T-cell (primary cell): Measurements from ENCODE around the gene BCR. TPM values are rescaled to one million over a fixed set of nuclear protein-coding genes. Genes with fewer than 3 reads are reported as not detected.

Source experiments
- ATAC-seq, 4 experiments: fragments of 200-7000 bp in 3 of 4; fragments of 150-1000 bp in 1 of 4; cut with Tn5 transposase; replicated peaks in 1 of 4; 1 replicate in 3 of 4; 2 replicates in 1 of 4; pipeline ENCODE4 v1.10.0; 2021; ENCODE audit warnings: moderate library complexity in 3 of 4, mild to moderate bottlenecking in 2 of 4, moderate number of reproducible peaks in 1 of 4
- CTCF ChIA-PET, 2 donors: fragments of 300-600 bp; sonication (Branson Sonifier 250); formaldehyde crosslinking; loops; one replicate each; lab custom pipeline; 2022; ENCODE audit warnings: antibody characterized with exemption in 2 of 2; lab: Charles Lee
- POLR2A ChIA-PET, 2 donors: fragments of 300-600 bp; sonication (Branson Sonifier 250); formaldehyde crosslinking; loops; one replicate each; lab custom pipeline; 2022; ENCODE audit warnings: antibody characterized with exemption in 2 of 2; lab: Charles Lee
- DNase-seq, 35 experiments: peaks; one replicate each; pipeline versions ENCODE4 v3.0.0 to v3.0.0-alpha.2; 2013 to 2023
- H3K27ac ChIP-seq: one replicate; pipeline ENCODE4 v1.5.1; 2013; ENCODE audit warnings: low read length
- H3K27me3 ChIP-seq, 2 experiments: replicated peaks in 1 of 2; 1 replicate in 1 of 2; 2 replicates in 1 of 2; pipeline versions ENCODE4 v1.6.1 to v1.7.0; 2013; ENCODE audit warnings: low read length in 1 of 2, mixed read lengths in 1 of 2; ENCODE audit not compliant: control insufficient read depth in 2 of 2, insufficient read depth in 2 of 2; ENCODE audit errors: extremely low read depth in 1 of 2
- H3K36me3 ChIP-seq, 2 donors: 1 replicate in 1 of 2; 2 replicates in 1 of 2; pipeline versions ENCODE4 v1.6.1 to v1.7.0; 2013; ENCODE audit warnings: low read length in 1 of 2; ENCODE audit not compliant: control insufficient read depth in 2 of 2, insufficient read depth in 1 of 2; ENCODE audit errors: extremely low read depth in 1 of 2
- H3K4me1 ChIP-seq, 2 experiments: 1 replicate in 1 of 2; 2 replicates in 1 of 2; pipeline versions ENCODE4 v1.6.1 to v1.7.0; 2013; ENCODE audit warnings: low read length in 2 of 2, mixed read lengths in 1 of 2; ENCODE audit not compliant: insufficient read depth in 2 of 2, control insufficient read depth in 1 of 2; ENCODE audit errors: extremely low read depth in 1 of 2
- H3K4me3 ChIP-seq, 2 donors: 1 replicate in 1 of 2; 2 replicates in 1 of 2; pipeline versions ENCODE4 v1.5.1 to v1.7.0; 2013; ENCODE audit warnings: mild to moderate bottlenecking in 2 of 2, low read length in 1 of 2, moderate library complexity in 1 of 2; ENCODE audit not compliant: control insufficient read depth in 1 of 2; ENCODE audit errors: extremely low read depth in 1 of 2
- H3K9me3 ChIP-seq: 2 replicates; pipeline ENCODE4 v1.7.0; 2013
- H3K27ac Mint-ChIP-seq, 2 donors: one replicate each; pipeline ENCODE4 v1.8.0; 2020 to 2021; ENCODE audit warnings: mild to moderate bottlenecking in 2 of 2, mixed read lengths in 2 of 2
- H3K27me3 Mint-ChIP-seq, 2 donors: one replicate each; pipeline ENCODE4 v1.8.0; 2021 to 2022; ENCODE audit warnings: mixed read lengths in 2 of 2
- H3K36me3 Mint-ChIP-seq: one replicate; pipeline ENCODE4 v1.8.0; 2021; ENCODE audit warnings: mixed read lengths
- H3K4me1 Mint-ChIP-seq, 3 donors: one replicate each; pipeline ENCODE4 v1.8.0; 2020 to 2022; ENCODE audit warnings: mixed read lengths in 3 of 3, mild to moderate bottlenecking in 1 of 3
- H3K4me3 Mint-ChIP-seq, 3 donors: one replicate each; pipeline ENCODE4 v1.8.0; 2020 to 2022; ENCODE audit warnings: mild to moderate bottlenecking in 3 of 3, mixed read lengths in 3 of 3, moderate library complexity in 3 of 3
- H3K9me3 Mint-ChIP-seq, 3 donors: one replicate each; pipeline ENCODE4 v1.8.0; 2020 to 2022; ENCODE audit warnings: mixed read lengths in 3 of 3
- WGBS: methylation state at CpG from one replicate; pipeline ENCODE4 v1.1.5; 2013; ENCODE audit warnings: missing lambda C conversion rate; ENCODE audit not compliant: insufficient coverage; 5-methylcytosine and 5-hydroxymethylcytosine counted together
- total RNA-seq, 35 experiments: library from RNA in 6 of 35; stranded (reverse) in 6 of 35; fragments of 120-200 nt in 1 of 35; gene quantifications; one replicate each; pipeline versions ENCODE4 v1.2.1 to v1.2.4 and lab custom pipeline; 2013 to 2026

The BCR gene
- total RNA-seq, 5 donors from 2014 or later (not counting 1 experiment from before 2014, with no cell fraction given), result 74.6 to 103 (median 85.5) TPM

DNA sequence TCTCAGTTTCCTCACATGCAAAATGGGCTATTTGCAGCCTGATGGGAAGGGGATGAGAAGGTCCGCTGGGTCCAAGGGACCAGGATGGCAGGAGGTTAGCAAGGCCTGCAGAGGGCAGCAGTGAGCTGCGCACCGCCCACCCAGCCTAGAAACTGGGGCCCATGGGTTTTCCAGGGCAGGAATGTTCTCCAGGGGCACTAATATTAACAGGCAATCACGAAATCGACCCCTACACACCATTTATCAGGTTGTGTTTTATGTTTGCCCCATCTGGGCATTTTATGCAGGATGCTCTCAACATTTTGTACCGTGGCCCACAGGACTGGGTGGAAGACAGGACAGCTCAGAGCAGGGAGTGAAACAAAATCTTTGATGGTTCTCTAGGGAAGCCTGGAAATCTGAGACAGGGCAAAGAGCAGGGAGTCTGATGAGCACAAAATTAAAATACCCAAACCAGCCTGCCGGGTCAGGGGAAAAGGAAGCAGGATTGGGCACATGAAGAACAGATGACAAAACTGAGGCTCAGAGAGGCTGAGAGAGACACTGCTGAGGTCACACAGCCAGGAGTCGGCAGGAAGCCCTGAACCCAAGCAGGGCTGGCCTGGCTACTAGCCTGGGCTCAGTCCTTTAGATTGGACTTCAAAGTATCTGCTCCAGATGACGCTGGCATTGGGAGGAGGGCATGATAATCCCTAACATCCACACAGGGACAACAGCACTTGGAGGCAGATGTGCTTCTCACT, 1.6 kb upstream of the BCR start:
- DNase-seq (peak in 31 of 35 experiments; percentile 23 to 83 (median 54)), ATAC-seq (peak in 1 of 4 experiments; percentile 25)
- WGBS, result 80% methylated on average over 1 of the region's 9 CpGs
- peaks cover 0 to 7% (median 0%) of the 10 kb centered on the region in 3 donors for H3K9me3 Mint-ChIP-seq
- H3K4me1 ChIP-seq, result peaks cover 16 to 79% of the 10 kb centered on the region in 2 experiments
- H3K36me3 Mint-ChIP-seq, result peaks cover 2% of the 10 kb centered on the region
- peaks cover 0 to 2% of the 10 kb centered on the region in 2 experiments for H3K27me3 ChIP-seq
- H3K27ac ChIP-seq, result peak overlapping the region; percentile 41
- POLR2A ChIA-PET, result no interaction called here
- H3K36me3 ChIP-seq, result no peaks in the 10 kb centered on the region
- peaks cover 51 to 60% (median 56%) of the 10 kb centered on the region in 3 donors for H3K4me1 Mint-ChIP-seq
- H3K4me3 ChIP-seq, result no peak overlapping the region
- H3K9me3 ChIP-seq, result no peaks in the 10 kb centered on the region
- H3K4me3 Mint-ChIP-seq, result peak overlapping the region; percentile 59 to 85 (median 84)
- H3K27ac Mint-ChIP-seq, result peak overlapping the region; percentile 77 to 78
- CTCF ChIA-PET, result interaction anchor here (0.7 to 3.2 kb wide), 12 partner anchors 34 to 125 kb away, joined by 3 to 43 read pairs (median 4); partner anchors contain the start of gene RAB36 (in 1 of the 2)
- H3K27me3 Mint-ChIP-seq, result no peaks in the 10 kb centered on the region

DNA sequence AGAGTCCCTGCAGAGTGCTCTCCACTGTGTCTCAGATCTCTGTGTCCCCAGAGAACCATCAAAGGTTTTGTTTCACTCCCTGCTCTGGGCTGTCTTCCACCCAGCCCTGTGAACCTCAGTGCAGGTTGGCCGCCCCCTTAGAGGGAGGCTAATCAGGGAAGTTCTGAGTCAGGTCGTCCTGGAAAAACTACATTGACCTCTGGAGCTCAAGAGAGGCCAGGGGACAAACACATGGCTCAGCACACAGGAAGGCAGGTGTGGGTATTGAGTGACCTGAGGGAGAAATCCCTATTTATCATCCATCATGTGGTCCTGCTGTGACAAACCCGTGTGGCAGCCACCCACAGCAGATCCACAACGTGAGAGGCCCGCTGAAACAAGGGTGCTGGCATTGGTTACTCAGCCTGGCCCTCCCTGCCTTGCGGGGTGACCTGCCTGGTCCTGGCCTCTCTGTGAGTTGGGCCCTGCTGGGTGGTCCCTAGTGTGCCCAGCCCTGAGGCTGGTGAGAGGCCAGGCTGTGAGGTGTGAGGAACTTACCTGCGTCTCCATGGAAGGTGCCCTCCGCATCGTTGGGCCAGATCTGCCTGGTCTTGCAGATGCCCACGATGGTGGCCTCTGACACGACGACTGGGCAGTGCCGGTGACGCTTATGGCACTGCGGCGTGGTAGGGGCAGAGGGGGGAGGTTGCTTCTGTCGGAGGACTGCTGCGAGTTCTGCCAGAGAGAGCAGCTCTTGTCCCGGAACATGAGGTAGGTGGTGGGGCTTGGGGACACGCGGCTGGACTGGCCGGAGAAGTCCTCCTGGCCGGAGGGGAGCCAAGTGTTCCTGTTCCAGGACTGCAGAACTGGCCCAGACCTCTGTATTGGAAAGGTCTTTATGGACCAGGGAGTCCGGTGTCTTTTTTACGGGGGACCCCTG, 669 bp upstream of the BCR start:
- H3K36me3 ChIP-seq, result no peaks in the 10 kb centered on the region
- ATAC-seq (no peak), DNase-seq (peak in 4 of 35 experiments; percentile 6 to 24 (median 12))
- no peaks in the 10 kb centered on the region for H3K9me3 ChIP-seq
- Mint-ChIP-seq H3K9me3 (peaks cover 0 to 7% (median 0%) of the 10 kb centered on the region in 3 donors), H3K4me1 (peaks cover 55 to 65% (median 62%) of the 10 kb centered on the region in 3 donors), H3K27me3 (no peaks in the 10 kb centered on the region), H3K4me3 (peak overlapping the region; percentile 75 to 85 (median 84)), H3K27ac (peak overlapping the region; percentile 78 to 81), H3K36me3 (peaks cover 2% of the 10 kb centered on the region)
- POLR2A ChIA-PET, result no interaction called here
- H3K27ac ChIP-seq, result peak overlapping the region; percentile 41
- peaks cover 19 to 84% of the 10 kb centered on the region in 2 experiments for H3K4me1 ChIP-seq
- peak overlapping the region; percentile 30 to 57 for H3K4me3 ChIP-seq
- H3K27me3 ChIP-seq, result peaks cover 0 to 2% of the 10 kb centered on the region in 2 experiments
- CTCF ChIA-PET, result interaction anchor here in 1 of 2 donors (0.7 to 3.2 kb wide), 7 partner anchors 21 to 434 kb away, joined by 3 to 43 read pairs (median 6); partner anchors contain the start of gene RAB36
- 66% methylated on average over 19 of the region's 25 CpGs for WGBS

DNA sequence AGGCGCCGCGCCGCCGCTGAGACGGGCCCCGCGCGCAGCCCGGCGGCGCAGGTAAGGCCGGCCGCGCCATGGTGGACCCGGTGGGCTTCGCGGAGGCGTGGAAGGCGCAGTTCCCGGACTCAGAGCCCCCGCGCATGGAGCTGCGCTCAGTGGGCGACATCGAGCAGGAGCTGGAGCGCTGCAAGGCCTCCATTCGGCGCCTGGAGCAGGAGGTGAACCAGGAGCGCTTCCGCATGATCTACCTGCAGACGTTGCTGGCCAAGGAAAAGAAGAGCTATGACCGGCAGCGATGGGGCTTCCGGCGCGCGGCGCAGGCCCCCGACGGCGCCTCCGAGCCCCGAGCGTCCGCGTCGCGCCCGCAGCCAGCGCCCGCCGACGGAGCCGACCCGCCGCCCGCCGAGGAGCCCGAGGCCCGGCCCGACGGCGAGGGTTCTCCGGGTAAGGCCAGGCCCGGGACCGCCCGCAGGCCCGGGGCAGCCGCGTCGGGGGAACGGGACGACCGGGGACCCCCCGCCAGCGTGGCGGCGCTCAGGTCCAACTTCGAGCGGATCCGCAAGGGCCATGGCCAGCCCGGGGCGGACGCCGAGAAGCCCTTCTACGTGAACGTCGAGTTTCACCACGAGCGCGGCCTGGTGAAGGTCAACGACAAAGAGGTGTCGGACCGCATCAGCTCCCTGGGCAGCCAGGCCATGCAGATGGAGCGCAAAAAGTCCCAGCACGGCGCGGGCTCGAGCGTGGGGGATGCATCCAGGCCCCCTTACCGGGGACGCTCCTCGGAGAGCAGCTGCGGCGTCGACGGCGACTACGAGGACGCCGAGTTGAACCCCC, 798 bp downstream of the BCR start:
- WGBS, result 4% methylated on average over 112 of the region's 112 CpGs
- Histone ChIP-seq H3K27me3 (peaks cover 0 to 2% of the 10 kb centered on the region in 2 experiments), H3K27ac (peak overlapping the region; percentile 47), H3K4me1 (peaks cover 19 to 88% of the 10 kb centered on the region in 2 experiments), H3K36me3 (no peaks in the 10 kb centered on the region), H3K9me3 (no peaks in the 10 kb centered on the region), H3K4me3 (peak overlapping the region; percentile 60 to 73)
- no peaks in the 10 kb centered on the region for H3K27me3 Mint-ChIP-seq
- ChIA-PET CTCF (interaction anchor here in 1 of 2 donors (1.0 to 2.5 kb wide), 4 partner anchors 36 to 62 kb away, joined by 3 to 6 read pairs (median 5); partner anchors contain the start of genes RAB36 and RSPH14), POLR2A (interaction anchor here (0.6 to 1.2 kb wide), 2 partner anchors 60 to 62 kb away, joined by 3 to 5 read pairs; no protein-coding TSS in a partner anchor)
- peak overlapping the region; percentile 89 to 98 (median 90) for H3K4me3 Mint-ChIP-seq
- peak overlapping the region; percentile 27 to 74 for H3K27ac Mint-ChIP-seq
- DNase-seq (peak in 12 of 35 experiments; percentile 8 to 54 (median 30)), ATAC-seq (peak; percentile 15 to 42 (median 28))
- peaks cover 65 to 71% (median 68%) of the 10 kb centered on the region in 3 donors for H3K4me1 Mint-ChIP-seq
- peaks cover 6% of the 10 kb centered on the region for H3K36me3 Mint-ChIP-seq
- peaks cover 0 to 7% (median 0%) of the 10 kb centered on the region in 3 donors for H3K9me3 Mint-ChIP-seq

DNA sequence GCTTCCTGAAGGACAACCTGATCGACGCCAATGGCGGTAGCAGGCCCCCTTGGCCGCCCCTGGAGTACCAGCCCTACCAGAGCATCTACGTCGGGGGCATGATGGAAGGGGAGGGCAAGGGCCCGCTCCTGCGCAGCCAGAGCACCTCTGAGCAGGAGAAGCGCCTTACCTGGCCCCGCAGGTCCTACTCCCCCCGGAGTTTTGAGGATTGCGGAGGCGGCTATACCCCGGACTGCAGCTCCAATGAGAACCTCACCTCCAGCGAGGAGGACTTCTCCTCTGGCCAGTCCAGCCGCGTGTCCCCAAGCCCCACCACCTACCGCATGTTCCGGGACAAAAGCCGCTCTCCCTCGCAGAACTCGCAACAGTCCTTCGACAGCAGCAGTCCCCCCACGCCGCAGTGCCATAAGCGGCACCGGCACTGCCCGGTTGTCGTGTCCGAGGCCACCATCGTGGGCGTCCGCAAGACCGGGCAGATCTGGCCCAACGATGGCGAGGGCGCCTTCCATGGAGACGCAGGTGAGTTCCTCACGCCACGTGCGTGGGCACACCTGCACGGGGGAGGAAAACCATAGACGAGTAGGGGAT, 1.5 kb downstream of the BCR start:
- no peaks in the 10 kb centered on the region for H3K27me3 Mint-ChIP-seq

More for the DNA sequence above, 1.5 kb downstream of the BCR start:
- ChIA-PET CTCF (interaction anchor here in 1 of 2 donors (1.2 to 1.9 kb wide), 2 partner anchors 37 to 100 kb away, joined by 5 to 6 read pairs; partner anchors contain the start of gene RAB36), POLR2A (no interaction called here)
- Histone ChIP-seq H3K36me3 (no peaks in the 10 kb centered on the region), H3K9me3 (no peaks in the 10 kb centered on the region), H3K4me1 (peaks cover 19 to 87% of the 10 kb centered on the region in 2 experiments), H3K27me3 (peaks cover 0 to 2% of the 10 kb centered on the region in 2 experiments), H3K27ac (peak overlapping the region; percentile 47), H3K4me3 (peak overlapping the region; percentile 60 to 73)
- Mint-ChIP-seq H3K4me3 (peak overlapping the region; percentile 89 to 98 (median 90)), H3K36me3 (peaks cover 6% of the 10 kb centered on the region), H3K9me3 (peaks cover 0 to under 1% (median 0%) of the 10 kb centered on the region in 3 donors), H3K27ac (peak overlapping the region; percentile 86 to 93), H3K4me1 (peaks cover 68 to 71% (median 69%) of the 10 kb centered on the region in 3 donors)
- 20% methylated on average over 38 of the region's 43 CpGs for WGBS
- ATAC-seq, result no peak
- peak in 3 of 35 experiments; percentile 7 to 17 (median 11) for DNase-seq
